Measurements from ENCODE around the gene SCN5A.

The SCN5A gene

GRCh38 chr3:38556640-38557358 is 92.7 kb downstream of the SCN5A start:
- DNase-seq = no peak

GRCh38 chr3:38555926-38556325 is 93.6 kb downstream of the SCN5A start:
- DNase-seq = no peak

- DNase-seq = no peak
These were observed 94.2 kb downstream of the SCN5A start for GRCh38 chr3:38555149-38555840.

- DNase-seq = no peak
These were observed 95.2 kb downstream of the SCN5A start for GRCh38 chr3:38554127-38554827.

- DNase-seq = no peak
These were observed 96.4 kb downstream of the SCN5A start for GRCh38 chr3:38553071-38553470.

GRCh38 chr3:38552364-38552763 is 97.1 kb downstream of the SCN5A start:
- no peak for DNase-seq

GRCh38 chr3:38551026-38551832 is 98.3 kb downstream of the SCN5A start:
- no peak for DNase-seq

- no peak for DNase-seq
These were observed 99.3 kb downstream of the SCN5A start for GRCh38 chr3:38549957-38550840.

GRCh38 chr3:38549486-38549885 is 100.0 kb downstream of the SCN5A start:
- no peak for DNase-seq

GRCh38 chr3:38549082-38549481 is 100.4 kb downstream of the SCN5A start:
- no peak for DNase-seq

GRCh38 chr3:38548154-38548931 is 101.1 kb downstream of the SCN5A start:
- no peak for DNase-seq

GRCh38 chr3:38545983-38546382 is 103.5 kb downstream of the SCN5A start:
- DNase-seq = no peak

- no peak for DNase-seq
These were observed 103.9 kb downstream of the SCN5A start for GRCh38 chr3:38545550-38545949.

- DNase-seq = no peak
These were observed 104.6 kb downstream of the SCN5A start for GRCh38 chr3:38544926-38545325.

GRCh38 chr3:38543586-38543985 is 105.9 kb downstream of the SCN5A start:
- DNase-seq = no peak

GRCh38 chr3:38542401-38543298 is 106.8 kb downstream of the SCN5A start:
- no peak for DNase-seq

GRCh38 chr3:38541806-38542205 is 107.7 kb downstream of the SCN5A start:
- DNase-seq = no peak

- no peak for DNase-seq
These were observed 110.6 kb downstream of the SCN5A start for GRCh38 chr3:38538773-38539353.

- DNase-seq = no peak
These were observed 112.8 kb downstream of the SCN5A start for GRCh38 chr3:38536671-38537070.

GRCh38 chr3:38534604-38535003 is 114.9 kb downstream of the SCN5A start:
- DNase-seq = no peak

Data from Kasumi-1 (cell line).